Osteocyte (in vitro differentiated cells): Measurements from ENCODE around the gene SLC9A2. TPM values are rescaled to one million over a fixed set of nuclear protein-coding genes. Genes with fewer than 3 reads are reported as not detected.
A peak's percentile ranks its signal among the peaks of the same experiment; 100 is the strongest.

Experiments
- DNase-seq: peaks from one replicate; pipeline ENCODE4 v3.0.0; 2021; ENCODE audit warnings: mixed read lengths; ENCODE audit not compliant: unreplicated experiment; ENCODE audit errors: extremely low spot score
- H3K27ac Mint-ChIP-seq: one replicate; pipeline ENCODE4 v1.8.0; 2021; ENCODE audit warnings: mild to moderate bottlenecking, mixed read lengths; ENCODE audit not compliant: unreplicated experiment
- H3K27me3 Mint-ChIP-seq: one replicate; pipeline ENCODE4 v1.8.0; 2021; ENCODE audit warnings: mixed read lengths; ENCODE audit not compliant: unreplicated experiment
- H3K36me3 Mint-ChIP-seq: one replicate; pipeline ENCODE4 v1.8.0; 2021; ENCODE audit warnings: mixed read lengths; ENCODE audit not compliant: unreplicated experiment
- H3K4me1 Mint-ChIP-seq: one replicate; pipeline ENCODE4 v1.8.0; 2021; ENCODE audit warnings: mixed read lengths; ENCODE audit not compliant: unreplicated experiment
- H3K4me3 Mint-ChIP-seq: one replicate; pipeline ENCODE4 v1.8.0; 2021; ENCODE audit warnings: mild to moderate bottlenecking, moderate library complexity, mixed read lengths; ENCODE audit not compliant: unreplicated experiment
- H3K9me3 Mint-ChIP-seq: one replicate; pipeline ENCODE4 v1.8.0; 2021; ENCODE audit warnings: mixed read lengths; ENCODE audit not compliant: unreplicated experiment
- CTCF ChIP-seq: fragments of 200-600 bp; sonication (generic); IDR thresholded peaks from 2 replicates; pipeline ENCODE4 v1.5.0; 2021; ENCODE audit warnings: antibody characterized with exemption, mild to moderate bottlenecking, moderate library complexity
- total RNA-seq: library from RNA; stranded (reverse); gene quantifications from 2 replicates; pipeline ENCODE4 v1.2.1, GENCODE V29; 2021

The SLC9A2 gene
- total RNA-seq, 1 donor from 2014 or later, result not detected

- Mint-ChIP-seq H3K4me3 (no peak overlapping the region), H3K27me3 (no peaks in the 10 kb centered on the region), H3K27ac (no peak overlapping the region), H3K9me3 (no peaks in the 10 kb centered on the region), H3K4me1 (no peaks in the 10 kb centered on the region), H3K36me3 (no peaks in the 10 kb centered on the region)
- DNase-seq, result no peak
- peak; percentile 83 for TF ChIP-seq CTCF
Measured at GRCh38 chr2:102753563-102754159, 134.3 kb downstream of the SLC9A2 start.

GRCh38 chr2:102754456-102755145 lies 135.2 kb downstream of the SLC9A2 start:
- Mint-ChIP-seq H3K9me3 (no peaks in the 10 kb centered on the region), H3K4me3 (no peak overlapping the region), H3K36me3 (no peaks in the 10 kb centered on the region), H3K4me1 (no peaks in the 10 kb centered on the region), H3K27me3 (no peaks in the 10 kb centered on the region), H3K27ac (no peak overlapping the region)
- no peak for TF ChIP-seq CTCF
- DNase-seq, result no peak

DNA sequence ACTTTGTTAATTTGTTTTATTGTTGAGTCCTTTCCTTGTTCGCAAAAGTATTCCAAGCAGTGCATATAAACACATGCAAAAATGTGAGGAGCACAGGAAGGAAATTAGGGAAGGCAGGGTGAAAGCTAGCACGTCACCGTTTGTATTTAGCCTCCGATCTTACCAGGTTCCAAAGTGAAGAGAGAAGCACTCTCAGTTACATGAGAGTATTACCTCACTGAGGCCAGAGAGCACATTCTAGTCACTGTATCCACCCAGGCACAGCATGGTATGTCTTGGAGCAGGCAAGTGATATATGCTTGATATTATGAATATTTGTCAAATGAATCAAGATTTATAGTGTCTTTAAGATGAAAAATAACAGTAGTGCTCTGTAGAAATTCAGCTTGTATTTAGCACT lies 135.9 kb downstream of the SLC9A2 start:
- Mint-ChIP-seq H3K27me3 (no peaks in the 10 kb centered on the region), H3K36me3 (no peaks in the 10 kb centered on the region), H3K4me3 (no peak overlapping the region), H3K9me3 (no peaks in the 10 kb centered on the region), H3K4me1 (no peaks in the 10 kb centered on the region), H3K27ac (no peak overlapping the region)
- TF ChIP-seq CTCF, result no peak
- DNase-seq, result no peak

- Mint-ChIP-seq H3K4me3 (no peak overlapping the region), H3K4me1 (no peaks in the 10 kb centered on the region), H3K36me3 (no peaks in the 10 kb centered on the region), H3K27ac (no peak overlapping the region), H3K27me3 (no peaks in the 10 kb centered on the region), H3K9me3 (no peaks in the 10 kb centered on the region)
- TF ChIP-seq CTCF, result no peak
- no peak for DNase-seq
Measured at GRCh38 chr2:102758439-102758838, 139.1 kb downstream of the SLC9A2 start.

Other genes with a start within 250 kb of the SLC9A2 start
- not detected in 2 replicates for gene IL18RAP, start 196.4 kb upstream of the SLC9A2 start, total RNA-seq
- gene SLC9A4, start 146.3 kb upstream of the SLC9A2 start, total RNA-seq, result not detected in 2 replicates
- gene TMEM182, start 142.5 kb downstream of the SLC9A2 start, total RNA-seq, result 2.7 and 3.1 TPM in 2 replicates